HG03064 (cell line): ENCODE results near the gene TWF1.
"Not testable (repeated sequence)": the region's sequence is repeated elsewhere in the genome, so short reads cannot be mapped to it uniquely, and the experiment has no call there.

Source experiments
- ATAC-seq: cut with Tn5 transposase; IDR thresholded peaks from one replicate; pipeline ENCODE4 v1.9.1; 2021; ENCODE audit warnings: low read depth; ENCODE audit not compliant: unreplicated experiment

The TWF1 gene

GRCh38 chr12:43806737-43807072 lies 588 bp upstream of the TWF1 start:
- no peak for ATAC-seq

- no peak for ATAC-seq
Observed at GRCh38 chr12:43805149-43805859, 813 bp downstream of the TWF1 start.

- ATAC-seq = no peak
Observed at GRCh38 chr12:43797561-43798217, 8.4 kb downstream of the TWF1 start.

- no peak for ATAC-seq
Observed at GRCh38 chr12:43795716-43796280, 10.3 kb downstream of the TWF1 start.

- no peak for ATAC-seq
Observed at GRCh38 chr12:43789941-43790340, 16.2 kb downstream of the TWF1 start.

GRCh38 chr12:43786899-43787693 lies 19.0 kb downstream of the TWF1 start:
- no peak for ATAC-seq

GRCh38 chr12:43776498-43776897 lies 29.6 kb downstream of the TWF1 start:
- no peak for ATAC-seq

GRCh38 chr12:43766291-43766690 lies 39.8 kb downstream of the TWF1 start:
- ATAC-seq = no peak

- no peak for ATAC-seq
Observed at GRCh38 chr12:43764528-43764927, 41.6 kb downstream of the TWF1 start.

- ATAC-seq = no peak
Observed at GRCh38 chr12:43763769-43764168, 42.3 kb downstream of the TWF1 start.

- ATAC-seq = no peak
Observed at GRCh38 chr12:43762596-43762995, 43.5 kb downstream of the TWF1 start.

GRCh38 chr12:43761500-43761899 lies 44.6 kb downstream of the TWF1 start:
- ATAC-seq = no peak

GRCh38 chr12:43760396-43760795 lies 45.7 kb downstream of the TWF1 start:
- no peak for ATAC-seq

- ATAC-seq = peak; percentile 97
Observed at GRCh38 chr12:43758728-43759563, 47.2 kb downstream of the TWF1 start, which contains the start of the genes IRAK4 and PUS7L. TSS of gene IRAK4 (plus strand) at chr12:43758951. CDS start at chr12:43768112, 9,161 bp downstream. TSS of gene PUS7L (minus strand) at chr12:43758790. CDS start at chr12:43755245, 3,545 bp downstream.

GRCh38 chr12:43758247-43758727 lies 47.8 kb downstream of the TWF1 start:
- no peak for ATAC-seq

- ATAC-seq = no peak
Observed at GRCh38 chr12:43754015-43754414, 52.1 kb downstream of the TWF1 start.

- not testable (repeated sequence) for ATAC-seq
Observed at GRCh38 chr12:43751360-43751759, 54.8 kb downstream of the TWF1 start.

- no peak for ATAC-seq
Observed at GRCh38 chr12:43750814-43751213, 55.3 kb downstream of the TWF1 start.

GRCh38 chr12:43749016-43749415 lies 57.1 kb downstream of the TWF1 start:
- no peak for ATAC-seq

GRCh38 chr12:43744826-43745225 lies 61.3 kb downstream of the TWF1 start:
- no peak for ATAC-seq
